Measurements from ENCODE around the gene ZNF853.
"Not testable (repeated sequence)": the region's sequence is repeated elsewhere in the genome, so short reads cannot be mapped to it uniquely, and the experiment has no call there.

The ZNF853 gene

GRCh38 chr7:6652446-6653011 is 37.1 kb downstream of the ZNF853 start:
- DNase-seq (ENCODE audit: low read depth): no peak

- no peak for DNase-seq (ENCODE audit: low read depth)
Measured at GRCh38 chr7:6653071-6654003, 37.9 kb downstream of the ZNF853 start.

GRCh38 chr7:6654113-6654841 is 38.9 kb downstream of the ZNF853 start:
- no peak for DNase-seq (ENCODE audit: low read depth)

DNA sequence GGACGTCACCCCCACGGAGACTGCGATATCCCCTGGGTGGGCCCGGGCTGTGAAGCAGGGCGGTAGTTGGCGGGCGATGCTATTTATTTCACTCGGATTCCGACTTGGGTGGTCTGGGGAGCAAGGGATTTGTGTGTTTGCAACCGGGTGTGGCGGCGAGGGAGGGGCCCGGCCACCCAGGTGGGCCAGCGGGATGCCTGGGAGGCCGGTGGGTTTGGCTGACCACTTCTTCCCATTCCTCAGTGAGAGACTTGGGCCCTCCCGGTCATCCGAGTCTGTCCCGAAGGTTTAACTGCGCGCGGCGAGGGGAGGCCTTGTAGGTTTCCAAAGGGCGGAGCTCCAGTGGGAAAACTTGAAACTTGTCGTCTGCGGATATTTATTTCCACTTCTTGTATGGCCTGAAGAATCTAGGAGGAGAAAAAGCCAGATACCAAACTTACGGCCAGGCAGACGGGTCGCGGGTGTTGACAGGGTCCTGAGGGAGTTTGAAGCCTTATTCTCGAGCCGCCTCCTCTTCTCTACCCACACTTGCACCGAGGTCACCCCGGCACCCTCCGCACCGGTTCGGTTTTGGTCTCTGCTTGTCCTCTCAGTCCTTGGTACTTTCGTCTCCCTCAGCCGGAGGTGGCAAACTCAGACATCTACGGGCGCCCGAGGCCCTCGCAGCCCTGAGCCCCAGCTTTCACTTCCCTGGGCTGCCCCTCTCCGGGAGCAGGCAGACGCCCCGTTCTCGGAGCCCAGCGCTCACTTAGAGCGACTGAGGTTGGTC is 39.6 kb downstream of the ZNF853 start:
- no peak for DNase-seq (ENCODE audit: low read depth)

GRCh38 chr7:6655636-6656385 is 40.4 kb downstream of the ZNF853 start:
- no peak for DNase-seq (ENCODE audit: low read depth)

- DNase-seq (ENCODE audit: low read depth): no peak
Measured at GRCh38 chr7:6656413-6656812, 41.0 kb downstream of the ZNF853 start.

DNA sequence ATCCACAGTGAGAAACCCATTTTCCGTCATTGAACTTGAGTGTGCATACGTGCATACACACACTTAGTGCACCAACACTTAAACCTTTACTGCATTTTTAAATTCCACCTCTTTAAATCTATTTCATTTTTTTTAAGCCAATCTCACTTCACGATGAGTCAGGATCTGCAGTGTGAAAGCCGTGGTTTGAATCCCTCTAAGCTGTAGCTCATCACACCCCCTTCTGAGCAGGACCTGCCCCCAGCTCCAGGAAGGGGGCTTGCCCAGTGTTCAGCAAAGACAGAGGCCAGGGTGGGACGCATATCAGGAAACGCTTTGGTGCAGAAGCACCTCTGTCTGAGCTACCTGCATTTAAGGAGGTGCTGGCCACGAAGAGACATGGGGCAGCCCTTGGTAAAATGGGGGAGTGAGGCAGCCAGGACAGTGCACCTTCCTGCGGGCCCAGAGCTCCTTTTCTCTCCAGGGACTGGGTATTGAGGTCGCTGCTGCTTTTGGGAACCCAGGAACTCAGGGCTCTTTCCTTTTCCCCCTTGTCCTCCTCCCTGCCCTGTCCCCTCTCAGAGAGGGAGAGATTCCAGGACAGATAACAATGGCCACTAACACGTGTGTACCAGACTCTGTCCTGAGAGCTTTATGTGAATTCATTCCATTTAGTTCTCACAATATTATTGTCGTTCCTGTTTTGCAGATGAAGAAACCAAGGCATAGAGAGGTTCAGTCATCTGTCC is 43.4 kb downstream of the ZNF853 start:
- peak; percentile 21 for DNase-seq (ENCODE audit: low read depth)

- DNase-seq (ENCODE audit: low read depth): not testable (repeated sequence)
Measured at GRCh38 chr7:6670851-6671250, 55.4 kb downstream of the ZNF853 start.
